OCI-LY3 (cell line): ENCODE results near the gene BAIAP2.

Source experiments
- CTCF ChIP-seq: fragments of 200-600, 300-600 bp; sonication (generic); IDR thresholded peaks from 2 replicates; pipeline ENCODE4 v1.5.1; 2014; ENCODE audit warnings: antibody characterized with exemption, low read length, low read depth
- EZH2phosphoT487 ChIP-seq: fragments of 200-600 bp; shearing (Covaris generic); IDR thresholded peaks from 2 replicates; pipeline ENCODE4 v1.6.1; 2018; ENCODE audit warnings: antibody characterized with exemption, mixed run types, low read depth

DNA sequence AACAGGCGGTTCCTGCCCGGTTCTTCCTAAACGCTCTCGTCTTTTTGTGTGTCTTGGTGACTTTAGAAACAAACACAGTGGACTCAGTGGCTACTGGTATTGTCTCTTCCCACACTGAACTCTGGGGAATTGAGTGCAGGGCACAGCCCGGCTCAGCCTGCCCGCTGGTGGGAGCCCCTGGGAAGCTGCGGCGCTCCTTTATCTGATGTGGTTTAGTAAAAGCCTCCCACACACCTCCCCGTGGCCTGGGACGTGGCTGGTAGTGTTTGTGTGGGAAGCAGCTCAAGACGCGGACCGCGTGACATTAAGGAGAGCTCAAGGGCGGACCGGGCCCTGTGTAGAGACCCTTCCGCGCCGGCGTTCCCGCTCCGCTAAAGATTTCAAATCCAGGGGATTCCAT is 75.0 kb downstream of the BAIAP2 start:
- TF ChIP-seq CTCF (no peak), EZH2phosphoT487 (no peak)
